Fibroblast of mammary gland (primary cell): ENCODE measurements around the gene LY86.

Experiments used
- DNase-seq: peaks from one replicate; pipeline ENCODE4 v3.0.0-alpha.2; 2010; ENCODE audit warnings: low read depth
- H3K4me3 ChIP-seq: 2 replicates; pipeline ENCODE4 v1.5.1; 2011; ENCODE audit warnings: low read depth, mild to moderate bottlenecking, low read length, moderate library complexity; ENCODE audit not compliant: control insufficient read depth
- CTCF ChIP-seq: conservative IDR thresholded peaks from 2 replicates; pipeline ENCODE4 v1.5.1; 2011; ENCODE audit warnings: low read depth, low read length, inconsistent platforms; ENCODE audit not compliant: control insufficient read depth, insufficient read depth

The LY86 gene

DNA sequence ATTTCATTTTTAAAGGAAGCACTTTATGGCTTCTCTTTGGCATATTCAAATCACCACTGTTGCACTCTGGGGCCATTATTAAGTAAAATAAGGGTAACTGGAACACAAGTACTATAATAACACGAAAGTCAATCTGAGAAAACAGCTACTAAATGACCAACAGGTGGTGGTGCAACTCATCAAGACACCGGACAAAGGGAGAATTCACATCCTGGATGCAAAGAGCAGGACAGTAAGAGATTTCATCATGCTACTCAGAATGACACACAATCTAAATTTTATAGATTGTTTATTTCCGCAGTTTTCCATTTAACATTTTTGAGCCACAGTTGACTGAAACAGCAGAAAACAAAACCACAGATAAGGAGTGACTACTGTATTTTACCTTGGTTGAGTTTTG lies 27.6 kb upstream of the LY86 start:
- no peak for TF ChIP-seq CTCF
- DNase-seq = no peak
- H3K4me3 ChIP-seq = no peak overlapping the region

GRCh38 chr6:6564154-6564553 lies 24.4 kb upstream of the LY86 start:
- no peak for DNase-seq
- no peak overlapping the region for H3K4me3 ChIP-seq
- TF ChIP-seq CTCF = no peak

DNA sequence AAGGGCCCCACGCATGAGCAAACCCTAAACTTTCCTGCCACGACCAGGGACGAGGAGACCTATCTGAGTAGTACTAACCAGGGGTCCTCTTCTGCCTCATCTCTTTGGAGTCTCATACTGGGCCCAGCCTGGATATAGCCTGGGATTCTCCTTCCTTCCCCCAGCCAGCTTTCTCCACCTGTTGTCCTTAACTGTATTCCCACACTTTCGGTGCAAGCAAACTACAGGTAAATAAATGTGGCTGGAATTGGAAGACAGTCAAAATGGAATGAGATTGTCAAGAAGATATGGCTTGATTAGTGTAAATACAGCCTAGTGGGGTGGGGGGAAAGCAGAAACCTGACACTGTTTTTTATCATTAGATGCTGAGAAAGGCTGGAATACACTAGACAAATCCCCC lies 23.5 kb upstream of the LY86 start:
- no peak overlapping the region for H3K4me3 ChIP-seq
- DNase-seq = no peak
- no peak for TF ChIP-seq CTCF

DNA sequence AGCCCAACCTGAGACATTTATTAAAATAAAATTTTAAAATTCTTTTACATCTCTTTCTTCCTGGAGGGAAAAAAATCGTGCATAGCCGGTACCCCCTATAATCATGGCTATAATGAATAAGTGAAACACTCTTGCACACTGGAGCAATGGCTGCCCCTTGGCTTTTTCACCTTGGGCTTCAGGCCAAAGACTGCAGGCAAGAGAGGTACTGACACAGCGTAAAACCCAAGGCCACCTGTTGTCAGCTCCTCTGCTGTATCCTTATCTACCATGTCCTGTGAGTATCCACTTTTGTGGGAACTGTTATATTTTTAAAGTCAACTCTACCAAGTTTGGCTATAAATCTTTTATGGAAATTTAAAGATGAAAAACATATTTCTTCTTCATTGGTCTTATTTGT lies 23.0 kb upstream of the LY86 start:
- no peak overlapping the region for H3K4me3 ChIP-seq
- no peak for TF ChIP-seq CTCF
- no peak for DNase-seq

DNA sequence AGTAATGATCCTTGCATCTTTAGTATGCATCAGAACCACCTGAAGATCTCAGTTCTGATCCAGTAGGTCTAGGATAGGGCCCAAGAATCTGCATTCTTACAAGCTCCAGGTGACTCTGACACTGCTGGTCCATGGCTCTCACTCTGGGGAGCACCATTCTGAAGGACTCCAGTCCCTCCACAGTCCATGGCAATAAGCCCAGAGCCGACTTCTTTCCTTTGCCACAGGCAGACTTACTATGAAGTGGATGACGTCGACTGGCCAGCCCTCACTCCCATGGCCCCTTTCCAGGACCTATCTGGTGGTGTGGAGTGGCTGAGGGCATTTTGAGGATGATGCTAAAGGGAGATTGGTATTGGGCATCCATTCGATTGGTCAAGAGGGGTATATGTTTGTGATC lies 21.8 kb upstream of the LY86 start:
- no peak overlapping the region for H3K4me3 ChIP-seq
- no peak for TF ChIP-seq CTCF
- no peak for DNase-seq

DNA sequence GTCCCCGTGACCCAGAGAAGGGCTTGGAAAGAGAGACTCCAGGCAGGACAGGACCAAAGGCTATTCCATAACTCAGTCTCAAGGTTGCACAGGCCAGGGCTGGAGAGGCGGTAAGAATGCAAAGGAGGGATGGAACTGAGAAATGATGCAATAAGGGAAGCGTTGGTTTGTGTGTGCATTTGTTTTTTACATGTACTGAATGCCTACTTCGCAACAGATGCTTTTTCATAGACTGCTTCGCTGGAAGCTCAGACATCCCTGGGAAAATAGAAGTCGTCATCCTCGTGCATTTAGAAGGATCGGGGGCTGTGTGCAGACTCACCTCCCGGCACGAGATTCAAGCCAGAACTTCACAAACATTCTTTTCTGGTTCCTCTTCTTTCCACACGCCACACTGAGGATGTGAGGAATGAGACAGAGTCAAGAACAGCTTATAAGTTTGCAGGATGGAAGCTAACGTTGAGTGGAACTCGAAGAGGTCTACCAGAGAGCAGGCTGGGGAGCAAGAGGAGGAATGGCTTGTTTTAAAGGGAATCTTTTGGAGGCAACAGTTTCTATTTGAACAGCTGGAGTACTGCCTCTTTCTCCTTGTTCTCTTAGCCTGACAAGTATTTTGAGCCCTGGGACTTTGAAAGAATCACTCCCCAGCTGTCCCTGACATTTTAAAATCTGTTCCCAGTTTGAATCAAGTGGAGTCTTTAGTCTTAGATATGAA lies 19.3 kb upstream of the LY86 start:
- no peak for TF ChIP-seq CTCF
- DNase-seq = no peak
- no peak overlapping the region for H3K4me3 ChIP-seq

GRCh38 chr6:6569811-6570164 lies 18.7 kb upstream of the LY86 start:
- H3K4me3 ChIP-seq = no peak overlapping the region
- TF ChIP-seq CTCF = no peak
- DNase-seq = no peak
